Hepatocyte (in vitro differentiated cells): ENCODE data around the gene DISC1. TPM values are rescaled to one million over a fixed set of nuclear protein-coding genes. Genes with fewer than 3 reads are reported as not detected.

Source experiments
- DNase-seq: peaks from one replicate; pipeline ENCODE4 v3.0.0-alpha.2; 2016; ENCODE audit warnings: low spot score
- H2AFZ ChIP-seq: fragments of 200-600 bp; sonication (generic); 2 replicates; pipeline ENCODE4 v1.6.0; 2016; ENCODE audit warnings: antibody characterized with exemption, mild to moderate bottlenecking
- H3K27ac ChIP-seq: fragments of 200-600 bp; sonication (generic); 2 replicates; pipeline ENCODE4 v1.5.1; 2016; ENCODE audit warnings: mild to moderate bottlenecking
- H3K27me3 ChIP-seq: fragments of 200-600 bp; sonication (generic); 2 replicates; pipeline ENCODE4 v1.6.1; 2016
- H3K36me3 ChIP-seq: fragments of 200-600 bp; sonication (generic); replicated peaks from 2 replicates; pipeline ENCODE4 v1.5.1; 2016; ENCODE audit warnings: low read depth; ENCODE audit not compliant: insufficient read depth
- H3K4me1 ChIP-seq: fragments of 200-600 bp; sonication (generic); 2 replicates; pipeline ENCODE4 v1.5.1; 2016; ENCODE audit warnings: mild to moderate bottlenecking, moderate library complexity; ENCODE audit not compliant: insufficient read depth
- H3K4me2 ChIP-seq: fragments of 200-600 bp; sonication (generic); 2 replicates; pipeline ENCODE4 v1.6.0; 2016
- H3K4me3 ChIP-seq: fragments of 200-600 bp; sonication (generic); 2 replicates; pipeline ENCODE4 v1.5.1; 2016; ENCODE audit warnings: mild to moderate bottlenecking
- H3K79me2 ChIP-seq: fragments of 200-600 bp; sonication (generic); 2 replicates; pipeline ENCODE4 v1.6.0; 2017; ENCODE audit warnings: mild to moderate bottlenecking
- H3K9me2 ChIP-seq: fragments of 200-600 bp; sonication (generic); replicated peaks from 2 replicates; pipeline ENCODE4 v1.6.0; 2017; ENCODE audit warnings: mild to moderate bottlenecking; ENCODE audit not compliant: insufficient read depth
- H3K9me3 ChIP-seq: fragments of 200-600 bp; sonication (generic); 2 replicates; pipeline ENCODE4 v1.5.1; 2016; ENCODE audit warnings: low read depth, mild to moderate bottlenecking
- H4K20me1 ChIP-seq: fragments of 200-600 bp; sonication (generic); 2 replicates; pipeline ENCODE4 v1.6.0; 2016; ENCODE audit warnings: mild to moderate bottlenecking; ENCODE audit not compliant: insufficient read depth, poor library complexity, severe bottlenecking
- EZH2 ChIP-seq: fragments of 200-600 bp; sonication (generic); IDR thresholded peaks from 2 replicates; pipeline ENCODE4 v1.6.1; 2016; ENCODE audit warnings: antibody characterized with exemption, mild to moderate bottlenecking, borderline replicate concordance
- EZH2phosphoT487 ChIP-seq: fragments of 200-600 bp; sonication (generic); IDR thresholded peaks from one replicate; pipeline ENCODE4 v1.6.1; 2018; ENCODE audit warnings: antibody characterized with exemption, mild to moderate bottlenecking, low read depth, moderate library complexity; ENCODE audit not compliant: unreplicated experiment, severe bottlenecking
- WGBS: methylation state at CpG from one replicate; pipeline ENCODE4 v1.1.6; 2016; ENCODE audit warnings: low lambda C conversion rate; ENCODE audit errors: missing lambda C conversion rate; 5-methylcytosine and 5-hydroxymethylcytosine counted together
- polyA plus RNA-seq: library from polyadenylated mRNA; unstranded; fragments of >200 nt; fragmentation: Nextera tagmentation; extraction: Ambion mirVana; gene quantifications from 2 replicates; pipeline ENCODE4 v1.2.1, GENCODE V29; 2016
- total RNA-seq: library from RNA; depleted of rRNA; stranded (reverse); fragments of >200 nt; gene quantifications from 2 replicates; pipeline ENCODE4 v1.2.3, GENCODE V29; 2014
- TF ChIP-seq, protein P1 (sequence below): fragments of 200-600 bp; sonication (generic); IDR thresholded peaks from 2 replicates; pipeline ENCODE4 v1.5.1; 2016; ENCODE audit warnings: antibody characterized with exemption, mild to moderate bottlenecking; ENCODE audit not compliant: poor library complexity

The DISC1 gene
- total and polyA plus RNA-seq, 2 experiments from 2014 or later, result 3.0 to 4.7 TPM

DNA sequence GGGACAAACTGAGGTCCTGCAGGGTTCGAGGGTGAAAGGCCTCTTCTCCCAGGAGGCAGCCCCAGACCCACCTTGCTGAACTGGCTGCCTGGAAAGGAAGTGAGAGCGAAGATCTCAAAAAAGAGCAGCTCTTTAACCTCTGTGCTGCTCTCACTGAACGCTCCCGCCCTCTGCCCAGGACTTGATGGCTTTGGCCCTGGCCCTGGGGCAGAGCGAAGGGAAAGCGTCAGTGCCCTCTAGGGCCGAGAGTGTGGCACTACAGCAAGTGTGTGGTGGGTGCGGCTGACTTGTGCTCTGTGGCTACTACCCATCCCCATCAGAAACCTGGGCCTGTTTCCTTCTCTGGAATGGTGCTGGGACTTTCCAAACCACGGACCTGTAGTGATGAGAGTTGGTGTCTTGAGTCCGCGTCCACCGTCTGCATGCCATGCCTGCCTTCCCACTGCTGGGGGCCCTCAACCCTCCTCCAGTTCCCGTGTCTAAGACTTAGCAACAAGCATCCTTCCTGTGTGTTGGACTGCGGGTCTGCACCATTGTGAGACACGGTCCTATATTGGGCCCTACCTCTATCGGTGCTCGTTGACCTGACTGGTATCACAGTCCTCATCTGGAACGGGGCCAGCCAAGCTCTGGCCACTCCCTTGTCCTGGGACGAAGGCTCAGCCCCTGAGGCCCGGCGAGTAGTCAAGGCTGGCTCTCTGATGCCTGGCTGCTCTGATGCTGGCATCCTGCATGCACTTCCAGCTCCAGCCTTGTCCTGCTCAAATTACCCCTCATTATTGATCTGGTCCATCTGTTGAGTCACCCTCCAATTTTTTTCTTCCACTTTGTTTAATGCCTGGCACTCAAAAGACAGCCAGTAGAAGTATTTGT lies 180.3 kb downstream of the DISC1 start:
- TF ChIP-seq EZH2 (no peak), EZH2phosphoT487 (no peak)
- TF ChIP-seq, protein P1, sequence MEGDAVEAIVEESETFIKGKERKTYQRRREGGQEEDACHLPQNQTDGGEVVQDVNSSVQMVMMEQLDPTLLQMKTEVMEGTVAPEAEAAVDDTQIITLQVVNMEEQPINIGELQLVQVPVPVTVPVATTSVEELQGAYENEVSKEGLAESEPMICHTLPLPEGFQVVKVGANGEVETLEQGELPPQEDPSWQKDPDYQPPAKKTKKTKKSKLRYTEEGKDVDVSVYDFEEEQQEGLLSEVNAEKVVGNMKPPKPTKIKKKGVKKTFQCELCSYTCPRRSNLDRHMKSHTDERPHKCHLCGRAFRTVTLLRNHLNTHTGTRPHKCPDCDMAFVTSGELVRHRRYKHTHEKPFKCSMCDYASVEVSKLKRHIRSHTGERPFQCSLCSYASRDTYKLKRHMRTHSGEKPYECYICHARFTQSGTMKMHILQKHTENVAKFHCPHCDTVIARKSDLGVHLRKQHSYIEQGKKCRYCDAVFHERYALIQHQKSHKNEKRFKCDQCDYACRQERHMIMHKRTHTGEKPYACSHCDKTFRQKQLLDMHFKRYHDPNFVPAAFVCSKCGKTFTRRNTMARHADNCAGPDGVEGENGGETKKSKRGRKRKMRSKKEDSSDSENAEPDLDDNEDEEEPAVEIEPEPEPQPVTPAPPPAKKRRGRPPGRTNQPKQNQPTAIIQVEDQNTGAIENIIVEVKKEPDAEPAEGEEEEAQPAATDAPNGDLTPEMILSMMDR, result peak; percentile 46
- 78% methylated on average over 21 of the region's 21 CpGs for whole genome bisulfite sequencing
- Histone ChIP-seq H4K20me1 (no peaks in the 10 kb centered on the region), H3K4me3 (no peak overlapping the region), H3K27ac (no peak overlapping the region), H3K27me3 (no peaks in the 10 kb centered on the region), H3K79me2 (no peaks in the 10 kb centered on the region), H3K4me1 (no peaks in the 10 kb centered on the region), H3K36me3 (no peaks in the 10 kb centered on the region), H3K9me2 (no peaks in the 10 kb centered on the region), H3K4me2 (no peak overlapping the region), H3K9me3 (no peaks in the 10 kb centered on the region), H2AFZ (no peak overlapping the region)
- peak; percentile 65 for DNase-seq

- no peaks in the 10 kb centered on the region for H3K27me3 ChIP-seq
- no peak for DNase-seq
- H3K36me3 ChIP-seq, result no peaks in the 10 kb centered on the region
- no peak overlapping the region for H2AFZ ChIP-seq
- H3K4me1 ChIP-seq, result no peaks in the 10 kb centered on the region
- H3K27ac ChIP-seq, result no peak overlapping the region
- no peaks in the 10 kb centered on the region for H4K20me1 ChIP-seq
- no peaks in the 10 kb centered on the region for H3K9me3 ChIP-seq
- WGBS, result 76% methylated on average over 2 of the region's 2 CpGs
- no peak overlapping the region for H3K4me3 ChIP-seq
- no peak overlapping the region for H3K4me2 ChIP-seq
- H3K9me2 ChIP-seq, result no peaks in the 10 kb centered on the region
- H3K79me2 ChIP-seq, result no peaks in the 10 kb centered on the region
- TF ChIP-seq, protein P1, result no peak
- TF ChIP-seq EZH2phosphoT487 (no peak), EZH2 (no peak)
These were observed 181.0 kb downstream of the DISC1 start for GRCh38 chr1:231807541-231807940.

- no peak overlapping the region for H3K4me2 ChIP-seq
- H3K27ac ChIP-seq, result no peak overlapping the region
- H4K20me1 ChIP-seq, result no peaks in the 10 kb centered on the region
- H3K4me3 ChIP-seq, result no peak overlapping the region
- no peaks in the 10 kb centered on the region for H3K27me3 ChIP-seq
- H3K9me3 ChIP-seq, result no peaks in the 10 kb centered on the region
- H3K36me3 ChIP-seq, result no peaks in the 10 kb centered on the region
- DNase-seq, result no peak
- H3K9me2 ChIP-seq, result no peaks in the 10 kb centered on the region
- H2AFZ ChIP-seq, result no peak overlapping the region
- H3K4me1 ChIP-seq, result no peaks in the 10 kb centered on the region
- H3K79me2 ChIP-seq, result no peaks in the 10 kb centered on the region
- WGBS, result 72% methylated on average over 3 of the region's 3 CpGs
- TF ChIP-seq EZH2phosphoT487 (no peak), EZH2 (no peak)
- TF ChIP-seq, protein P1, result no peak
These were observed 181.5 kb downstream of the DISC1 start for GRCh38 chr1:231808116-231808515.
